Gastroesophageal sphincter (tissue), 4 donors: ENCODE results near the gene SH3PXD2A. TPM values are rescaled to one million over a fixed set of nuclear protein-coding genes. Genes with fewer than 3 reads are reported as not detected.

ENCODE experiments used
- ATAC-seq: fragments of 150-250 bp; one replicate; pipeline ENCODE4 v1.9.1; 2016; ENCODE audit warnings: mild to moderate bottlenecking, moderate library complexity
- H3K27ac ChIP-seq, 4 donors: fragments of 200-600 bp; sonication (generic) in 3 of 4; 1 replicate in 3 of 4; 2 replicates in 1 of 4; pipeline ENCODE4 v1.5.1; 2016 to 2019
- H3K27me3 ChIP-seq: fragments of 200-600 bp; sonication (generic); one replicate; pipeline ENCODE4 v1.5.1; 2019
- H3K36me3 ChIP-seq, 2 donors: fragments of 200-600 bp; sonication (generic); one replicate each; pipeline ENCODE4 v1.5.1; 2019; ENCODE audit warnings: control low read depth in 1 of 2
- H3K4me1 ChIP-seq, 3 donors: fragments of 200-600 bp; sonication (generic); 1 replicate in 2 of 3; 2 replicates in 1 of 3; pipeline ENCODE4 v1.5.1; 2016 to 2019; ENCODE audit warnings: control low read depth in 2 of 3
- H3K4me3 ChIP-seq, 2 donors: fragments of 200-600 bp; sonication (generic); one replicate each; pipeline ENCODE4 v1.5.1; 2019; ENCODE audit warnings: mild to moderate bottlenecking in 1 of 2, moderate library complexity in 1 of 2
- H3K9me3 ChIP-seq, 3 donors: fragments of 200-600 bp; sonication (generic); one replicate each; pipeline ENCODE4 v1.5.1; 2017 to 2019; ENCODE audit warnings: control low read depth in 2 of 3
- EP300 ChIP-seq: sonication (generic); formaldehyde crosslinking; IDR thresholded peaks from one replicate; pipeline ENCODE4 v1.6.1; 2017; ENCODE audit warnings: antibody characterized with exemption, mild to moderate bottlenecking
- POLR2A ChIP-seq, 2 donors: fragments of 450-650 bp; IDR thresholded peaks; one replicate each; pipeline ENCODE4 v1.6.1; 2017; ENCODE audit warnings: antibody characterized with exemption in 2 of 2, mild to moderate bottlenecking in 2 of 2, moderate library complexity in 1 of 2
- POLR2AphosphoS5 ChIP-seq: sonication (generic); formaldehyde crosslinking; IDR thresholded peaks from one replicate; pipeline ENCODE4 v1.6.1; 2017; ENCODE audit warnings: antibody characterized with exemption
- WGBS, 2 donors: methylation state at CpG; one replicate each; pipeline ENCODE4 v1.1.5; 2018; ENCODE audit warnings: low coverage in 1 of 2; 5-methylcytosine and 5-hydroxymethylcytosine counted together
- total RNA-seq, 4 donors: library from RNA; depleted of rRNA; stranded (reverse); fragments of >200 nt; gene quantifications; one replicate each; pipeline ENCODE4 v1.1.0, GENCODE V29; 2016
- TF ChIP-seq, protein P1 (sequence below), 4 experiments: fragments of 200-600 bp in 2 of 4; fragments of 450-650 bp in 2 of 4; sonication (generic) in 1 of 4; IDR thresholded peaks; one replicate each; pipeline ENCODE4 v1.5.1; 2017 to 2019; ENCODE audit warnings: antibody characterized with exemption in 4 of 4, mild to moderate bottlenecking in 2 of 4, moderate library complexity in 2 of 4

The SH3PXD2A gene
- total RNA-seq, 4 donors from 2014 or later, result 31.2 to 65.2 (median 39.5) TPM

DNA sequence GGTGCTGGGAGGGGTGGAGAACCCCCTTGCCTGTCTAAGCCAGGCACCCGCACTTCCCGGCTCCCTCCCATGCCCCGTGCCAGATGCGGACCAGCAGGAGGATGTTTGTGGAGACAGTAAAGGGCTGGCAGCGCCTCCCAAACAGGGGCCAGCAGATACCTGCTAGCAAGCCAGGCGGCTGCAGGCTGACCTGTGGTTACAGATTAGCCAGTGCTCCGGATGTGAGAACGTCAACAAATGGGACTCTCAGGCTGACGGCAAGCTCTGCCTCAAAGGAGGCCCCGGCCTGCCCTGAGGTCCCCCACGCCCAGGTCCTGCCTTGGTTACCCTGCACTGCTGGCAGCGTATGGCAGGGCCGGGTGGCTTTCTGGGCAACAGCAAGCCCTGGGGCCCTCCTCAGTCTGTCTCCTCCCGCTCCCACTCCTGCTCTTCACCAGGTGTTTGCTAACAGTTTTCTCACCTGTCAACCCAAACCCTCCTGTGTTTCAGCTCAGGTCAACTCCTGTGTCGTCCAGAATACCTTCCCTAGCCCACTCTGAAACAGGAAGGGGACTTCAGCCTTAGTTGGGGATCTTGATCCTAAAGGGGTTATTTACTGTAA is 276.5 kb downstream of the SH3PXD2A start:
- Histone ChIP-seq H3K4me1 (no peaks in the 10 kb centered on the region), H3K4me3 (no peak overlapping the region), H3K27me3 (peaks cover 32% of the 10 kb centered on the region), H3K27ac (no peak overlapping the region), H3K9me3 (no peaks in the 10 kb centered on the region), H3K36me3 (no peaks in the 10 kb centered on the region)
- no peak for ATAC-seq
- WGBS, 2 donors, result 74 to 88% methylated on average over 3 to 9 of the region's 15 CpGs
- TF ChIP-seq POLR2AphosphoS5 (no peak), POLR2A (IDR thresholded peaks at IDR 0.05) (no peak), EP300 (no peak)
- TF ChIP-seq, protein P1, sequence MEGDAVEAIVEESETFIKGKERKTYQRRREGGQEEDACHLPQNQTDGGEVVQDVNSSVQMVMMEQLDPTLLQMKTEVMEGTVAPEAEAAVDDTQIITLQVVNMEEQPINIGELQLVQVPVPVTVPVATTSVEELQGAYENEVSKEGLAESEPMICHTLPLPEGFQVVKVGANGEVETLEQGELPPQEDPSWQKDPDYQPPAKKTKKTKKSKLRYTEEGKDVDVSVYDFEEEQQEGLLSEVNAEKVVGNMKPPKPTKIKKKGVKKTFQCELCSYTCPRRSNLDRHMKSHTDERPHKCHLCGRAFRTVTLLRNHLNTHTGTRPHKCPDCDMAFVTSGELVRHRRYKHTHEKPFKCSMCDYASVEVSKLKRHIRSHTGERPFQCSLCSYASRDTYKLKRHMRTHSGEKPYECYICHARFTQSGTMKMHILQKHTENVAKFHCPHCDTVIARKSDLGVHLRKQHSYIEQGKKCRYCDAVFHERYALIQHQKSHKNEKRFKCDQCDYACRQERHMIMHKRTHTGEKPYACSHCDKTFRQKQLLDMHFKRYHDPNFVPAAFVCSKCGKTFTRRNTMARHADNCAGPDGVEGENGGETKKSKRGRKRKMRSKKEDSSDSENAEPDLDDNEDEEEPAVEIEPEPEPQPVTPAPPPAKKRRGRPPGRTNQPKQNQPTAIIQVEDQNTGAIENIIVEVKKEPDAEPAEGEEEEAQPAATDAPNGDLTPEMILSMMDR (IDR thresholded peaks at IDR 0.05), result no peak

DNA sequence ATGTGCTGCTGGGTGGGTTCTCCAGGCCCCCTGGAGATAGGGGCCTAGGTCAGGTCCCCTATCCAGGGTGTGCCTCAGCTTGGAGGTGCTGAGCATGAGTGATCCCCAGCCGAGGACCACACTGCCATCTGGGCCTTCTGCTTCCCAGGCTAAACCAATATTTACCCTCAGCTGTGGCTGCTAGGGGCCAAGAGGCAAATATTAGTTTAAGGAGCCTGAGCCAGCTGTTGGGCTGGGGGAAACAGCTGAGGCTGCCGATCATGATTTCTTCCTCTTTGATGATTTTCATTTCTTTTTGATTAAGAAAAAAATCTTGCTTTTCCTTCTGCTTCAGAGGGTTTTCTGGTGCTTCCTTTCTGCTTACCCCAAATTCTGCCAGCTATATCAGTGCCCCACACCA is 278.5 kb downstream of the SH3PXD2A start:
- WGBS, 2 donors, result 66 to 85% methylated on average over 2 of the region's 2 CpGs
- no peak overlapping the region for H3K4me3 ChIP-seq
- no peak for ATAC-seq
- no peaks in the 10 kb centered on the region for H3K9me3 ChIP-seq
- H3K4me1 ChIP-seq, result no peaks in the 10 kb centered on the region
- H3K27ac ChIP-seq, result no peak overlapping the region
- H3K36me3 ChIP-seq, result no peaks in the 10 kb centered on the region
- TF ChIP-seq POLR2A (IDR thresholded peaks at IDR 0.05) (no peak), EP300 (no peak), POLR2AphosphoS5 (no peak)
- TF ChIP-seq, protein P1 (IDR thresholded peaks at IDR 0.05), result no peak
- peaks cover 18% of the 10 kb centered on the region for H3K27me3 ChIP-seq

DNA sequence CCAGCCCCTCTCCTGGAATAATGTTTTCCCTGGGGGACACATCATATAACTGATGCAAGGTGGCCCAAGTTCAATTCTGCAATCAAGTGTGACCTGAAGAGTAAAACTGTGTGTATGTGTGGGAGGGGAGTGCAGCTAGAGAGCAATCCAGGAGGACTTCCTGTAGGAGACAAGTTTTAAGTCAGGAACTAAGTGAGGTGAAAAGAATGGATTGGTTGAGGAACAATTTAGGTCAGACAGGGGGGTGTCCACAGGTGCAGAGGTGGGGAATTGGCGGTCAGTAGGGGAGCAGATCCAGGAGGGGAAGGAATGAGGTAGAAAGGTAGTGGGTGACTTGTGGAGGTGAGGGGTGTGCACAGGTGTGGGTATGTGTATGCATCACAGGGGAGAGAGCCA is 279.3 kb downstream of the SH3PXD2A start:
- Histone ChIP-seq H3K27ac (no peak overlapping the region), H3K9me3 (no peaks in the 10 kb centered on the region), H3K27me3 (peaks cover 15% of the 10 kb centered on the region), H3K36me3 (no peaks in the 10 kb centered on the region), H3K4me1 (no peaks in the 10 kb centered on the region), H3K4me3 (no peak overlapping the region)
- 94 to 100% methylated on average over 1 of the region's 1 CpG for WGBS, 2 donors
- no peak for TF ChIP-seq POLR2A (IDR thresholded peaks at IDR 0.05)
- TF ChIP-seq, protein P1 (IDR thresholded peaks at IDR 0.05), result no peak
- TF ChIP-seq POLR2AphosphoS5, result no peak
- no peak for TF ChIP-seq EP300
- ATAC-seq, result no peak

DNA sequence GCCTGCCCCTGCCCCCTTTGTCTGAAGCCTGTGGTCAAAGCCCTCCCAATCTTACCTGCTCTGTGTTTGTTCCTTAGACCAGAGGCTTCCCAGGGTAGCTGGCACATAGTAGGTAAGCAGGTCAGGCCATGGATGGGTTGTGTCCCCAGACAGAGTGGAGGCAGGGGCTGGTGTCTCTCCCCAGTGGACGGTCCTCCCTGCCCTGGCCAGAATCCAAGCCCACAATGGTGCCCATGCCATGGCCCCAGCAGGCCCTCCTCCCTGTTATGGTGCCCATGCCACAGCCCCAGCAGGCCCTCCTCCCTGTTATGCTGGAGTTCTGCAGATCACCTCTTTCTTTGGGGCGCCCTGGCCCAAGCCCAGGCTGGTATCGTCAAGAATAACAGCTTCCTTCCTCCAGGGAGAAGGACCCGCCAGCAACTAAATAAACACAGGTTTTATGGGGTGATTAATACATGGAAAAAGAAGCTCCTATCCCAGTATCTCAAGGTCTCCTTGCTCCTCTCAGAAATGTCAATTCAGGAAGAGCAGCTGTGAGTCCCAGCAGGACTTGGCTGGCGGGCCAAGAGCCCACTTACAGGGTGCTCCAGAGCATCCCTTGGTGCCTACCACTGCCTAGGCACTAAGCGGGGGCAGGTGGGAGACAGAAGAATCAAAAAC is 279.8 kb downstream of the SH3PXD2A start:
- no peak overlapping the region for H3K4me3 ChIP-seq
- no peak overlapping the region for H3K27ac ChIP-seq
- no peaks in the 10 kb centered on the region for H3K36me3 ChIP-seq
- no peak for TF ChIP-seq POLR2A (IDR thresholded peaks at IDR 0.05)
- TF ChIP-seq POLR2AphosphoS5, result no peak
- TF ChIP-seq, protein P1 (IDR thresholded peaks at IDR 0.05), result no peak
- no peak for TF ChIP-seq EP300
- no peaks in the 10 kb centered on the region for H3K9me3 ChIP-seq
- ATAC-seq, result no peak
- H3K4me1 ChIP-seq, result no peaks in the 10 kb centered on the region
- H3K27me3 ChIP-seq, result peaks cover 11% of the 10 kb centered on the region
- no CpG with 5 or more reads among the region's 6 CpGs for WGBS, 2 donors
